Lower lobe of right lung (tissue), 2 donors: Measurements from ENCODE around the gene MISP. TPM values are rescaled to one million over a fixed set of nuclear protein-coding genes. Genes with fewer than 3 reads are reported as not detected.
A peak's percentile ranks its signal among the peaks of the same experiment; 100 is the strongest.

Experiments
- ATAC-seq, 2 donors: fragments of 200-7000 bp; cut with Tn5 transposase; one replicate each; pipeline ENCODE4 v1.9.1; 2020 to 2022; ENCODE audit warnings: mild to moderate bottlenecking in 2 of 2, moderate library complexity in 2 of 2
- DNase-seq: peaks from one replicate; pipeline ENCODE4 v3.0.0-alpha.2; 2020
- H3K27ac ChIP-seq: fragments of 200-600 bp; one replicate; pipeline ENCODE4 v1.8.0; 2022
- H3K27me3 ChIP-seq: fragments of 200-600 bp; one replicate; pipeline ENCODE4 v1.8.0; 2022; ENCODE audit warnings: low read depth
- H3K36me3 ChIP-seq: fragments of 200-600 bp; one replicate; pipeline ENCODE4 v1.8.0; 2022; ENCODE audit warnings: mild to moderate bottlenecking
- H3K4me1 ChIP-seq: fragments of 200-600 bp; one replicate; pipeline ENCODE4 v1.8.0; 2022
- H3K4me3 ChIP-seq: fragments of 200-600 bp; one replicate; pipeline ENCODE4 v1.8.0; 2022; ENCODE audit warnings: mild to moderate bottlenecking
- H3K9me3 ChIP-seq: fragments of 200-600 bp; one replicate; pipeline ENCODE4 v1.8.0; 2022
- intact Hi-C: fragments of 100-400 bp; cut with DNase I; formaldehyde crosslinking; loops from one replicate; pipeline ENCODE4 v1.11.0; 2022
- total RNA-seq: library from RNA; stranded (reverse); fragmentation: NEBNext Ultra II Directional; extraction: Animal tissue kit (Norgen Biotek cat#: 25700); gene quantifications from one replicate; pipeline ENCODE4 v1.2.1, GENCODE V29; 2021
- TF ChIP-seq, protein P1 (sequence below): fragments of 200-600 bp; IDR thresholded peaks from one replicate; pipeline ENCODE4 v1.8.0; 2022; ENCODE audit warnings: antibody characterized with exemption, mild to moderate bottlenecking
- donor health status: DM: no; HTN: yes; CAD: no; lungs with severe emphysema.

MISP gene
- total RNA-seq, 1 donor from 2014 or later = 8.9 TPM

DNA sequence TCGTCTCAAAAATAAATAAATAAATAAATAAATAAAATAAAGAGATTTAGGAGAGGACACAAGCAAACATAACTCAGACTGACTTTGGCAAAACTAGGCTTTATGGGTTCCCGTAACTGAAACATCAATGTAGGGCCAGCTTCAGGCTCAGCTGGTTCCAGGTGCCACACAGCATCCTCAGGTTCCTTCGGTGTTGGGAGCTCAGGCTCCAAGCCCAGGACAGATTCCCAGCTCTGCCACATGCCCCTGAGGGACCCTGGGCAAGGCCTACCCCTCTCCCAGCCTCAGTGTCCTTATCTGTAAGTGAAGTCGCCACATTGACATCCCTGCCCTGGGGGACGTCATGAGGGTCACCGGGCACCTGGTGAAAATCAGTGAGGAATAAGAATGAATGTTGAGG, 18.7 kb downstream of the MISP start:
- no peak for ATAC-seq
- TF ChIP-seq, protein P1, sequence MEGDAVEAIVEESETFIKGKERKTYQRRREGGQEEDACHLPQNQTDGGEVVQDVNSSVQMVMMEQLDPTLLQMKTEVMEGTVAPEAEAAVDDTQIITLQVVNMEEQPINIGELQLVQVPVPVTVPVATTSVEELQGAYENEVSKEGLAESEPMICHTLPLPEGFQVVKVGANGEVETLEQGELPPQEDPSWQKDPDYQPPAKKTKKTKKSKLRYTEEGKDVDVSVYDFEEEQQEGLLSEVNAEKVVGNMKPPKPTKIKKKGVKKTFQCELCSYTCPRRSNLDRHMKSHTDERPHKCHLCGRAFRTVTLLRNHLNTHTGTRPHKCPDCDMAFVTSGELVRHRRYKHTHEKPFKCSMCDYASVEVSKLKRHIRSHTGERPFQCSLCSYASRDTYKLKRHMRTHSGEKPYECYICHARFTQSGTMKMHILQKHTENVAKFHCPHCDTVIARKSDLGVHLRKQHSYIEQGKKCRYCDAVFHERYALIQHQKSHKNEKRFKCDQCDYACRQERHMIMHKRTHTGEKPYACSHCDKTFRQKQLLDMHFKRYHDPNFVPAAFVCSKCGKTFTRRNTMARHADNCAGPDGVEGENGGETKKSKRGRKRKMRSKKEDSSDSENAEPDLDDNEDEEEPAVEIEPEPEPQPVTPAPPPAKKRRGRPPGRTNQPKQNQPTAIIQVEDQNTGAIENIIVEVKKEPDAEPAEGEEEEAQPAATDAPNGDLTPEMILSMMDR = no peak
- Histone ChIP-seq H3K4me1 (no peaks in the 10 kb centered on the region), H3K36me3 (no peaks in the 10 kb centered on the region), H3K4me3 (no peak overlapping the region), H3K27ac (no peak overlapping the region), H3K27me3 (no peaks in the 10 kb centered on the region), H3K9me3 (no peaks in the 10 kb centered on the region)
- intact Hi-C loops = loop anchor here (10.0 kb wide), 1 partner anchor 215 kb away; the partner anchor contains the start of gene WDR18
- DNase-seq = no peak

DNA sequence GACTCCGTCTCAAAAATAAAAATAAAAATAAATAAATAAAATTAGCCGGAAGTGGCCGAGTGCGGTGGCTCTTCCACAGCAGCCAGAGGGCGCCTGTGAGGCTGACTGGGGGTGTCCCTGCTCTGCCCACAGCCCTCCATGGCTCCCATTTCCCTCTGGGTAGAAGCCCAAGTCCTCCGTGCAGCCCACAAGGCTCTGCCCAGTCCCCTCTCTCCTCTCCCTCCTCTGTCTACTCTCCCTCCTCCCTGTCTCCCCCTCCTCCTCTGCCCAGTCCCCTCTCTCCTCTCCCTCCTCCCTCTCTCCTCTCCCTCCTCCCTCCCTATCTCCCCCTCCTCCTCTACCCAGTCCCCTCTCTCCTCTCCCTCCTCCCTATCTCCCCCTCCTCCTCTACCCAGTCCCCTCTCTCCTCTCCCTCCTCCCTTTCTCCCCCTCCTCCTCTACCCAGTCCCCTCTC, 20.4 kb downstream of the MISP start:
- TF ChIP-seq, protein P1 = peak; percentile 59
- Histone ChIP-seq H3K4me3 (no peak overlapping the region), H3K36me3 (no peaks in the 10 kb centered on the region), H3K4me1 (no peaks in the 10 kb centered on the region), H3K27me3 (no peaks in the 10 kb centered on the region), H3K9me3 (no peaks in the 10 kb centered on the region), H3K27ac (no peak overlapping the region)
- ATAC-seq = peak; percentile 44 to 68
- intact Hi-C loops = loop anchor here (10.0 kb wide), 1 partner anchor 213 kb away; the partner anchor contains the start of gene WDR18
- no peak for DNase-seq

- intact Hi-C loops = loop anchor here (10.0 kb wide), 1 partner anchor 213 kb away; the partner anchor contains the start of gene WDR18
- H3K9me3 ChIP-seq = no peaks in the 10 kb centered on the region
- TF ChIP-seq, protein P1 = no peak
- no peaks in the 10 kb centered on the region for H3K27me3 ChIP-seq
- no peaks in the 10 kb centered on the region for H3K4me1 ChIP-seq
- ATAC-seq (no peak), DNase-seq (no peak)
- no peaks in the 10 kb centered on the region for H3K36me3 ChIP-seq
- no peak overlapping the region for H3K27ac ChIP-seq
- H3K4me3 ChIP-seq = no peak overlapping the region
Observed at GRCh38 chr19:772063-772462, 21.2 kb downstream of the MISP start.

GRCh38 chr19:772730-773436, 22.0 kb downstream of the MISP start:
- H3K27me3 ChIP-seq = no peaks in the 10 kb centered on the region
- H3K36me3 ChIP-seq = no peaks in the 10 kb centered on the region
- no peak overlapping the region for H3K4me3 ChIP-seq
- intact Hi-C loops = loop anchor here (10.0 kb wide), 1 partner anchor 212 kb away; the partner anchor contains the start of gene WDR18
- TF ChIP-seq, protein P1 = no peak
- H3K4me1 ChIP-seq = no peaks in the 10 kb centered on the region
- ATAC-seq (peak; percentile 12 to 21), DNase-seq (no peak)
- no peak overlapping the region for H3K27ac ChIP-seq
- no peaks in the 10 kb centered on the region for H3K9me3 ChIP-seq

DNA sequence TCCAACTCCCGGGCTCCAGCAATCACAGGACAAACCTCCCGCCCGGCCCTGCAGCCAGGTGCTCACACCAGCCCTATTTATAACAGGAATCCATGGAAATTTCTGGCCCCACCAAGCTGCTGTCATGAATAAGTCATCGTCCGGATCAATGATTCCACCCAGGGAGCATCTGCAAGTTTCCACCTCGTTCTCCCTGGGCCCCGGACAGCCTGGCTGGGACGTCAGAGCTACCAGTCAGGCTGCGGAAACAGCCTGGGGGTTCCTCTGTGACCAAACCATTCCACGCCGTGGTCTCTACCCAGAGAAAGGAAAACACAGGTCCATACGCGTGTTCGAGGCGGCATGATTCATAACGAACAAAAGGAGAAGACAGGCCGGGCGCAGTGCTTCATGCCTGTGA, 25.6 kb downstream of the MISP start:
- peaks cover 7% of the 10 kb centered on the region for H3K4me1 ChIP-seq
- ATAC-seq (no peak), DNase-seq (no peak)
- H3K36me3 ChIP-seq = no peaks in the 10 kb centered on the region
- H3K27ac ChIP-seq = no peak overlapping the region
- TF ChIP-seq, protein P1 = no peak
- no peak overlapping the region for H3K4me3 ChIP-seq
- H3K27me3 ChIP-seq = no peaks in the 10 kb centered on the region
- no peaks in the 10 kb centered on the region for H3K9me3 ChIP-seq
- intact Hi-C loops = loop anchor here (5.0 to 10.0 kb wide), 2 partner anchors 131 to 208 kb away; partner anchors contain the start of gene WDR18
